Choroid plexus epithelial cell (primary cell): ENCODE results near the gene PLAC9.
A peak's percentile ranks its signal among the peaks of the same experiment; 100 is the strongest.
"Not testable (repeated sequence)": the region's sequence is repeated elsewhere in the genome, so short reads cannot be mapped to it uniquely, and the experiment has no call there.

Experiments
- DNase-seq: peaks from one replicate; pipeline ENCODE4 v3.0.0-alpha.2; 2010; ENCODE audit warnings: low read depth
- H3K4me3 ChIP-seq: 2 replicates; pipeline ENCODE4 v1.5.1; 2011; ENCODE audit warnings: low read depth, mild to moderate bottlenecking, control low read depth, low read length, moderate library complexity
- TF ChIP-seq, protein P1 (sequence below): conservative IDR thresholded peaks from 2 replicates; pipeline ENCODE4 v1.5.1; 2011; ENCODE audit warnings: low read depth, mild to moderate bottlenecking, control low read depth, inconsistent platforms, low read length, moderate library complexity

PLAC9 gene

DNA sequence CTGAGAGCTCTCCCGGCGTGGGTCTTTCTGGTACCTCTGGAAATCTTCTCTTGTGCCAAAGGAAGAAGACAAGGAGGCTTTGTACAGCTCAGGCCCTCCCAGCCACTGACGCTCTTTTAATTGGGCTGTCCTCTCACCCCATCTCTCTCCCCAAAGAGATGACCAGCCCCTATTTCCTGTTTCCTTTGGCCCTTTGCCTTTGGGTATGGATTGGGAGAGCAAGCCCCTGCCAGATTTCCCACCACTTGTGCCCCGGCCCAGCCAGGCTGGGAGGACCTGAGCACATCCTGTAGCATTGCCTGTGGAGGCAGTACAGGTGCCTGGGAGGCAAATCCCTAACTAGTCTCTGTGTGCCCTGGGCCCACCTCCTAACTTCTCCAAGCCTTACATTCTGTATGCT lies 5.7 kb upstream of the PLAC9 start:
- TF ChIP-seq, protein P1, sequence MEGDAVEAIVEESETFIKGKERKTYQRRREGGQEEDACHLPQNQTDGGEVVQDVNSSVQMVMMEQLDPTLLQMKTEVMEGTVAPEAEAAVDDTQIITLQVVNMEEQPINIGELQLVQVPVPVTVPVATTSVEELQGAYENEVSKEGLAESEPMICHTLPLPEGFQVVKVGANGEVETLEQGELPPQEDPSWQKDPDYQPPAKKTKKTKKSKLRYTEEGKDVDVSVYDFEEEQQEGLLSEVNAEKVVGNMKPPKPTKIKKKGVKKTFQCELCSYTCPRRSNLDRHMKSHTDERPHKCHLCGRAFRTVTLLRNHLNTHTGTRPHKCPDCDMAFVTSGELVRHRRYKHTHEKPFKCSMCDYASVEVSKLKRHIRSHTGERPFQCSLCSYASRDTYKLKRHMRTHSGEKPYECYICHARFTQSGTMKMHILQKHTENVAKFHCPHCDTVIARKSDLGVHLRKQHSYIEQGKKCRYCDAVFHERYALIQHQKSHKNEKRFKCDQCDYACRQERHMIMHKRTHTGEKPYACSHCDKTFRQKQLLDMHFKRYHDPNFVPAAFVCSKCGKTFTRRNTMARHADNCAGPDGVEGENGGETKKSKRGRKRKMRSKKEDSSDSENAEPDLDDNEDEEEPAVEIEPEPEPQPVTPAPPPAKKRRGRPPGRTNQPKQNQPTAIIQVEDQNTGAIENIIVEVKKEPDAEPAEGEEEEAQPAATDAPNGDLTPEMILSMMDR, result no peak
- no peak overlapping the region for H3K4me3 ChIP-seq
- no peak for DNase-seq

DNA sequence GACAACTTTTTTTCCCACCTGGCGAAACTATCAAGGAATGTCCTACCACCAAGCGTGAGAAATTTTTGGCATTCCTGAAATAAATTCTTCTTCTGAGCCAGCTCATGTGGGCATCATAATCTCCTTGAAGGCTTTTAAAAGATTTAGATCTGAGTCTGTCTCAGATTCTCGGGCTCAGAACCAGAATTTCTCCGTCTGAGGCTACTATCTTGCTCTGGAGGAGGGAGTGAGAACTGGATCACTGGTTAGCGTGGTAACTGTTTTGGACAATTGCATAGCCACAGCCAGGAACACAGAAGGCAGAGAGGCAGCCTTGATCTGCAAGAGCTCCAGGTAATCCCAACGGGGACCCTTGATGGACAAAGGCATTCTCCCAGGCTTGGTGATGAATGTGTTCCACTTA lies 1.0 kb upstream of the PLAC9 start:
- DNase-seq, result no peak
- TF ChIP-seq, protein P1, result no peak

DNA sequence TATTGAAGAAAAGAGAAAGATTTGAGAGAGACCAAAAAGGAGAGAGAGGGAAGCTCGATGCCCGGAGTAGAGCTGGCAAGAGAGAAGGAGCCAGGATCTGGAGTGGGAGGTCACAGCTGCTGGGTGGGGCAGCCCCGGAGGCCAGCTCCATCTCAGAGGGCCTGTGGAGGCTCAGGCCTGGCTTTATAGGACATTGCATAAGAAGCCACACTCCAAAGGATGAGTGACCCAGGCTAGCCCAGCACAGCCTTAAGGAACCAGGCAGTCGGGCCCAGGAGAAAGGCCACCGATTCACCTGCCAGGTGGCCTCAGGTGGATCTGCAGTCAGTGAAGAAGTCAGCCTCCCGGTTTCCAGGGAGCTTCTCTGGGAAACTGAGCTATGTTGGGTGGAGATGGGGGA lies 676 bp downstream of the PLAC9 start:
- TF ChIP-seq, protein P1, result no peak
- peak overlapping the region; percentile 54 for H3K4me3 ChIP-seq
- DNase-seq, result no peak

More for the DNA sequence above, 1.0 kb upstream of the PLAC9 start:
- no peak overlapping the region for H3K4me3 ChIP-seq

DNA sequence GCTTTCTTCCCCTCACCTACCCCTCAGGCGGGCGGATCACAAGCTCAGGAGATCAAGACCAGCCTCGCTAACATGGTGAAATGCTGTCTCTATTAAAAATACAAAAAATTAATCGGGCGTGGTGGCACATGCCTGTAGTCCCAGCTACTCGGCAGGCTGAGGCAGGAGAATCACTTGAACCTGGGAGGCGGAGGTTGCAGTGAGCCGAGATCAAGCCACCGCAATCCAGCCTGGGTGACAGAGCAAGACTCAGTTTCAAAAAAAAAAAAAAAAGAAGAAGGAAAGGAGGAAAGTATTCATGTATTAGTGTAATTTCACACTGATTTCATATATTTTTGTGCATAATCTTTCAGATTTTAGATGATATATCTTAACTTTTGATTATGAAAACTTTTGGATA lies 1.2 kb downstream of the PLAC9 start:
- DNase-seq, H3K4me3 ChIP-seq: not testable (repeated sequence)

DNA sequence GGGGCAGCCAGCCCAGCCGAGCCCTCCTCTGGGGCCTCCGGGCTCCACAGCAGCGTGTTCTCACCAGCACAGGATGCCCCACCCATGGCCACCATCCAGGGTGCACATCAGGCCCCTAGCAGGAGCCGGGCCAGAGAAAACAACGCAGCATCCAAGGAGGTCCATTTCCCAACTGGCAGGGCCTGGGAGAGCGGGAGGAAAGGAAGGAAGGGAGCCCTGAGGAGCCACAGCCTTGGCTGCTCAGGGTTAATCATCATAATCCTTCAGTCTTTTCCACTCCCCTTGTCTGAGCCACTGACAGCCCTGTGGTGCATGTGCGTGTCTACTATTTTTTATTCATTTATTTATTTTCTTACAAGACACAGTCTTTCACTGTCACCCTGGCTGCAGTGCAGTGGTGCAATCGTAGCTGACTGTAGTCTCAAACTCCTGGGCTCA lies 3.6 kb downstream of the PLAC9 start:
- TF ChIP-seq, protein P1, result no peak
- peak; percentile 79 for DNase-seq
- no peak overlapping the region for H3K4me3 ChIP-seq

DNA sequence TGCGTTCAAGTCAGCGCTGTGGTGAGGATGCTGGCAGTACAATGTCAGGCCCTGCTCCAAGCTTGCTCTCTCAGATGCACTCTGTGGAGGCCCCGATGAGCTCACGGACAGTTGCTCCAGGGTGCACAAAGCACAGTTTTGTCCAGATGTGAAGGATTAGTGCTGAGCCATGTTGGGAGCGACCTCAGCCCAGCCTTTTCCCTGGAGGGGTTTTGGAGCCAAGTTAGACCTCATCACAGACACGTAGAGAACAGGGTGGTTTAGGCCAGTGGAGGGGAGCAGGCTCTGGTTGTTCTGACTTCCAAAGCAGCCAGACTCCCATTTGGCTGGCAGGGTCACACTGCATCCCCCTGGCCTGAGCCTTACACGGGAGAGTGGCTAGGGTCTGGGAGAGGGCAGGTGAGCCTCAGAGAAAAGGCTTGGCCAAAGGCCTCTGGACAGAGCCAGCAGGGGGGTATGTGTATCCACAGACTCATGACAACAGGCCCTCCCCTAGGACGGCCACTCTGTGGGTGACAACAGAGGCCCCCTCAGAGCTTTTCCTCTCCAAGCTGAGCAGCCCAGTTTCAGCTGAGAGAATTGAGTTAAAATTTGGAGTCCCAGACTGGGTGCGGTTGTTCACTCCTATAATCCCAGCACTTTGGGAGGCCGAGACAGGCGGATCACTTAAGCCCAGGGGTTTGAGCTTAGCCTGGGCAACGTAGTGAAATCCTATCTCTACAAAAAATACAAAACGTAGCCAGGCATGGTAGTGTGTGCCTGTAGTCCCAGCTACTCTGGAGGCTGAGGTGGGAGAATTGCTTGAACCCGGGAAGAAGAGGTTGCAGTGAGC lies 4.7 kb downstream of the PLAC9 start:
- no peak overlapping the region for H3K4me3 ChIP-seq
- TF ChIP-seq, protein P1, result no peak
- DNase-seq, result no peak

DNA sequence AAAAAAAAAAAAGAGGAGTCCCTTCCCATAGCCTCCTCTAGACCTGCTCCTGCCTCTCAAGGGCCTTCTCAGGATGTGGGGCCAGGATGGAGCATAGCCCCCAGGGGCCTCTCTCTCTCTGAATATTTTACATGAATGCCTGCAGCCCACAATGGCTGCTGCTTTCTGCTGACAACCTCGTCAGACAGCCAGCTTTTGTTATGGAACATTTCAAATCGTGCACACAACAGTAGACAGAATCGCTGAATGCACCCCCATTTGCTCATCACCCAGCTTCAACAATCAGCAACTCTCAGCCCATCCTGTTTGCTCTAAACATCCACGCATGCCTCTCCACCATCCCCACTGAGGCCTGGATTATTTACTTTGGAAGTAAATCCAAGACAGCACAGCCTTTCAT lies 5.4 kb downstream of the PLAC9 start:
- H3K4me3 ChIP-seq, result no peak overlapping the region
- TF ChIP-seq, protein P1, result no peak
- DNase-seq, result no peak
